Neural cell (in vitro differentiated cells): Measurements from ENCODE around the gene KIF6.

Experiments used
- EP300 ChIP-seq: fragments of 450-650 bp; conservative IDR thresholded peaks from 2 replicates; pipeline ENCODE4 v1.6.1; 2014; ENCODE audit warnings: antibody characterized with exemption, mild to moderate bottlenecking, moderate library complexity; ENCODE audit not compliant: poor library complexity, severe bottlenecking
- POLR2AphosphoS5 ChIP-seq: IDR thresholded peaks from 2 replicates; pipeline ENCODE4 v1.6.1; 2012
- TAF1 ChIP-seq: IDR thresholded peaks from 2 replicates; pipeline ENCODE4 v1.6.1; 2012; ENCODE audit warnings: low read depth
- TF ChIP-seq, protein P1 (sequence below): fragments of 450-650 bp; IDR thresholded peaks from 2 replicates; pipeline ENCODE4 v1.5.1; 2014; ENCODE audit warnings: antibody characterized with exemption, mild to moderate bottlenecking, moderate library complexity; ENCODE audit not compliant: poor library complexity, severe bottlenecking

DNA sequence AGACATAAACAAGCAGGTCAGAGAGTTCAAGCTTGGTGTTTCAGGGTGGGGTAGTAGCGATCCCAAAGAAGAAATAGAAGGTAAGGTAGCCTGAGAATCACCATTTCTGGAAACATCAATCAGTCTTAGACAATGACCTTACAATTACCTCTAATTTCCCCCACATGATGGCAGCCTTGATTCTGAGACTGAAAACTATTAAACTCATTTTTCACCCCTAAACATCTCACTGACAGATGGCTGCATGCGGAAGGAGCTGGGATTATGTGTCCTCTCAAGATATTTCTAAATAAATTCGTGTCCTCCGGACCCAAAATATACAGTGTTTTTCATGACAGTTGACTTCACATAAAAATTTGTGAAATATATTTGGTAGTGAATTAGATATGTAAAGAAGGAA is 61.0 kb downstream of the KIF6 start:
- TF ChIP-seq, protein P1, sequence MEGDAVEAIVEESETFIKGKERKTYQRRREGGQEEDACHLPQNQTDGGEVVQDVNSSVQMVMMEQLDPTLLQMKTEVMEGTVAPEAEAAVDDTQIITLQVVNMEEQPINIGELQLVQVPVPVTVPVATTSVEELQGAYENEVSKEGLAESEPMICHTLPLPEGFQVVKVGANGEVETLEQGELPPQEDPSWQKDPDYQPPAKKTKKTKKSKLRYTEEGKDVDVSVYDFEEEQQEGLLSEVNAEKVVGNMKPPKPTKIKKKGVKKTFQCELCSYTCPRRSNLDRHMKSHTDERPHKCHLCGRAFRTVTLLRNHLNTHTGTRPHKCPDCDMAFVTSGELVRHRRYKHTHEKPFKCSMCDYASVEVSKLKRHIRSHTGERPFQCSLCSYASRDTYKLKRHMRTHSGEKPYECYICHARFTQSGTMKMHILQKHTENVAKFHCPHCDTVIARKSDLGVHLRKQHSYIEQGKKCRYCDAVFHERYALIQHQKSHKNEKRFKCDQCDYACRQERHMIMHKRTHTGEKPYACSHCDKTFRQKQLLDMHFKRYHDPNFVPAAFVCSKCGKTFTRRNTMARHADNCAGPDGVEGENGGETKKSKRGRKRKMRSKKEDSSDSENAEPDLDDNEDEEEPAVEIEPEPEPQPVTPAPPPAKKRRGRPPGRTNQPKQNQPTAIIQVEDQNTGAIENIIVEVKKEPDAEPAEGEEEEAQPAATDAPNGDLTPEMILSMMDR: no peak
- no peak for TF ChIP-seq POLR2AphosphoS5
- TF ChIP-seq EP300: no peak
- no peak for TF ChIP-seq TAF1
